Nephron progenitor cell (in vitro differentiated cells): ENCODE results near the gene SRCIN1.
"Not testable (repeated sequence)": the region's sequence is repeated elsewhere in the genome, so short reads cannot be mapped to it uniquely, and the experiment has no call there.

Experiments
- DNase-seq: peaks from one replicate; pipeline ENCODE4 v3.0.0; 2021
- H3K27ac Mint-ChIP-seq: 2 replicates; pipeline ENCODE4 v1.8.0; 2021; ENCODE audit warnings: mild to moderate bottlenecking, moderate library complexity, mixed read lengths
- H3K27me3 Mint-ChIP-seq: 2 replicates; pipeline ENCODE4 v1.8.0; 2021; ENCODE audit warnings: mild to moderate bottlenecking, low read depth, mixed read lengths; ENCODE audit not compliant: poor library complexity
- H3K36me3 Mint-ChIP-seq: 2 replicates; pipeline ENCODE4 v1.8.0; 2021; ENCODE audit warnings: low read depth, mixed read lengths
- H3K4me1 Mint-ChIP-seq: 2 replicates; pipeline ENCODE4 v1.8.0; 2021; ENCODE audit warnings: mixed read lengths
- H3K4me3 Mint-ChIP-seq: 2 replicates; pipeline ENCODE4 v1.8.0; 2021; ENCODE audit warnings: mild to moderate bottlenecking, moderate library complexity, mixed read lengths
- H3K9me3 Mint-ChIP-seq: 2 replicates; pipeline ENCODE4 v1.8.0; 2021; ENCODE audit warnings: mild to moderate bottlenecking, moderate library complexity, mixed read lengths
- CTCF ChIP-seq: fragments of 200-600 bp; sonication (generic); IDR thresholded peaks from 2 replicates; pipeline ENCODE4 v1.5.0; 2021; ENCODE audit warnings: antibody characterized with exemption

The SRCIN1 gene

GRCh38 chr17:38605841-38606645 lies at the start of gene SRCIN1:
Gene SRCIN1, minus strand, starts transcription at chr17:38605952. Its CDS starts 247 bp downstream, at chr17:38605705.
- peaks cover 5% of the 10 kb centered on the region for H3K9me3 Mint-ChIP-seq
- peaks cover 48% of the 10 kb centered on the region for H3K4me1 Mint-ChIP-seq
- H3K27me3 Mint-ChIP-seq: peaks cover 86% of the 10 kb centered on the region
- TF ChIP-seq CTCF: peak; percentile 96
- H3K4me3 Mint-ChIP-seq: peak within 1 kb of the TSS; percentile 76
- no peak within 1 kb of the TSS for H3K27ac Mint-ChIP-seq
- DNase-seq: peak; percentile 72
- no peaks in the 10 kb centered on the region for H3K36me3 Mint-ChIP-seq

- TF ChIP-seq CTCF: no peak
- Mint-ChIP-seq H3K36me3 (no peaks in the 10 kb centered on the region), H3K27ac (peak overlapping the region; percentile 69), H3K27me3 (peaks cover 14% of the 10 kb centered on the region), H3K4me3 (no peak overlapping the region), H3K4me1 (peaks cover 65% of the 10 kb centered on the region), H3K9me3 (no peaks in the 10 kb centered on the region)
- DNase-seq: no peak
Measured at GRCh38 chr17:38654411-38655398, 49.0 kb upstream of the SRCIN1 start.

- no peak for TF ChIP-seq CTCF
- no peaks in the 10 kb centered on the region for H3K36me3 Mint-ChIP-seq
- no peak overlapping the region for H3K27ac Mint-ChIP-seq
- no peaks in the 10 kb centered on the region for H3K9me3 Mint-ChIP-seq
- H3K4me3 Mint-ChIP-seq: no peak overlapping the region
- peaks cover 21% of the 10 kb centered on the region for H3K27me3 Mint-ChIP-seq
- no peak for DNase-seq
- H3K4me1 Mint-ChIP-seq: peaks cover 62% of the 10 kb centered on the region
Measured at GRCh38 chr17:38653679-38654078, 47.9 kb upstream of the SRCIN1 start.

- H3K27ac Mint-ChIP-seq: no peak overlapping the region
- no peaks in the 10 kb centered on the region for H3K36me3 Mint-ChIP-seq
- no peak for DNase-seq
- peaks cover 57% of the 10 kb centered on the region for H3K4me1 Mint-ChIP-seq
- no peak for TF ChIP-seq CTCF
- H3K9me3 Mint-ChIP-seq: no peaks in the 10 kb centered on the region
- peaks cover 24% of the 10 kb centered on the region for H3K27me3 Mint-ChIP-seq
- no peak overlapping the region for H3K4me3 Mint-ChIP-seq
Measured at GRCh38 chr17:38653230-38653629, 47.5 kb upstream of the SRCIN1 start.

GRCh38 chr17:38650653-38651173 lies 45.0 kb upstream of the SRCIN1 start:
- H3K9me3 Mint-ChIP-seq: not testable (repeated sequence)
- H3K27me3 Mint-ChIP-seq: peaks cover 18% of the 10 kb centered on the region

GRCh38 chr17:38637951-38638350 lies 32.2 kb upstream of the SRCIN1 start:
- no peak overlapping the region for H3K27ac Mint-ChIP-seq
- no peaks in the 10 kb centered on the region for H3K9me3 Mint-ChIP-seq
- H3K27me3 Mint-ChIP-seq: peaks cover 15% of the 10 kb centered on the region
- no peak for DNase-seq
- no peak overlapping the region for H3K4me3 Mint-ChIP-seq
- H3K36me3 Mint-ChIP-seq: no peaks in the 10 kb centered on the region
- no peak for TF ChIP-seq CTCF
- peaks cover 7% of the 10 kb centered on the region for H3K4me1 Mint-ChIP-seq

More at GRCh38 chr17:38650653-38651173, 45.0 kb upstream of the SRCIN1 start:
- not testable (repeated sequence) for DNase-seq, H3K4me3 Mint-ChIP-seq, H3K36me3 Mint-ChIP-seq, H3K27ac Mint-ChIP-seq
- H3K4me1 Mint-ChIP-seq: peaks cover 39% of the 10 kb centered on the region
